ENCODE measurements around the gene DHRS4. TPM values are rescaled to one million over a fixed set of nuclear protein-coding genes. Genes with fewer than 3 reads are reported as not detected.
A peak's percentile ranks its signal among the peaks of the same experiment; 100 is the strongest.
"Not testable (repeated sequence)": the region's sequence is repeated elsewhere in the genome, so short reads cannot be mapped to it uniquely, and the experiment has no call there.

The DHRS4 gene
- polyA plus RNA-seq, 6 donors from 2014 or later = 13.3 to 27.0 (median 21.8) TPM

DNA sequence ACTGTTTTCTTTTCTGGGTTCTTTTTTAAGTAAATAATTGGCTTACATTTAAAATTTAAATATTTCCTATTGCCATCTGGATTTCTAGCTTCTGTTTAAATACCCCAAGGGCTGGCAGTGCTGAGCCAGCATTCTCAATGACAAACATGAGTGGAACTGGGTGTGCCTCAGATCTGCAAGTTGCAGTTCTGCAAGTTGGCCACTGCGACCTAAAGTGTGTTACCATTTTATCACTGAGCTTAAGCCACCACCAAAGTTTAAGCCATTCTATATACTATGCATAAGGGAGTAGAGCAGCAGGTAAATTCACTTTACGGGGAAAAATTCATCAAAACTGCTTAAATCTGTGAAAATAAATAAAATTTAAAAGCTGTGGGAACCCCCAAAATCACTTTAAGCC is 23.6 kb downstream of the DHRS4 start:
- not testable (repeated sequence) for H3K27ac Mint-ChIP-seq, H3K27me3 Mint-ChIP-seq, H3K36me3 Mint-ChIP-seq, DNase-seq, H3K9me3 Mint-ChIP-seq, H3K4me3 Mint-ChIP-seq
- ATAC-seq (ENCODE audit: low read depth in 2 of 2) = peak; percentile 78 to 93
- H3K4me1 Mint-ChIP-seq = peaks cover 13 to 25% (median 18%) of the 10 kb centered on the region in 3 donors

DNA sequence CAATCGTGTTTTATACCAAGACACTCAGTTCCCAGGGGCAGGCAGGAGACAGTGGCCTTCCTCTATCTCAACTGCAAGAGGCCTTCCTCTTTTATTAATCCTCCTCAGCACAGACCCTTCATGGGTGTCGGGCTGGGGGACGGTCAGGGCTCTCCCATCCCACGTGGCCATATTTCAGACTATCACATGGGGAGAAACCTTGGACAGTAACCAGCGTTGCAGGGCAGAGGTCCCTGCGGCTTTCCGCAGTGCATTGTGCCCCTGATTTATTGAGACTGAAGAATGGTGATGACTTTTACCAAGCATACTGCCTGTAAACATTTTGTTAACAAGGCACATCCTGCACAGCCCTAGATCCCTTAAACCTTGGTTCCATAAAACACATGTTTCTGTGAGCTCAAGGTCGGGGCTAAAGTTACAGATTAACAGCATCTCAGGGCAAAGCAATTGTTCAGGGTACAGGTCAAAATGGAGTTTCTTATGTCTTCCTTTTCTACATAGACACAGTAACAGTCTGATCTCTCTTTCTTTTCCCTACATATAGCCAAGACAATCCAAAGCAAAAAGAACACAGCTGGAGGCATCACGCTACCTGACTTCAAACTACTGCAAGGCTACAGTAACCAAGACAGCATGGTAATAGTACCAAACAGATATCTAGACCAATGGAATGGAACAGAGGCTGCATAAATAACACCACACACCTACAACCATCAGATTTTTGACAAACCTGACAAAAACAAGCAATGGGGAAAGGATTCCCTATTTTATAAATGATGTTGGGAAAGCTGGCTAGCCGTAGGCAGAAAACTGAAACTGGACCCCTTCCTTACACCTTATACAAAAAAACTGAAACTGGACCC is 28.6 kb downstream of the DHRS4 start:
- ATAC-seq (ENCODE audit: low read depth in 2 of 2); H3K9me3 Mint-ChIP-seq; H3K4me3 Mint-ChIP-seq; H3K4me1 Mint-ChIP-seq; DNase-seq; H3K36me3 Mint-ChIP-seq; H3K27me3 Mint-ChIP-seq: not testable (repeated sequence)
- H3K27ac Mint-ChIP-seq = peak overlapping the region in 2 of 6 donors; percentile 18 to 38

DNA sequence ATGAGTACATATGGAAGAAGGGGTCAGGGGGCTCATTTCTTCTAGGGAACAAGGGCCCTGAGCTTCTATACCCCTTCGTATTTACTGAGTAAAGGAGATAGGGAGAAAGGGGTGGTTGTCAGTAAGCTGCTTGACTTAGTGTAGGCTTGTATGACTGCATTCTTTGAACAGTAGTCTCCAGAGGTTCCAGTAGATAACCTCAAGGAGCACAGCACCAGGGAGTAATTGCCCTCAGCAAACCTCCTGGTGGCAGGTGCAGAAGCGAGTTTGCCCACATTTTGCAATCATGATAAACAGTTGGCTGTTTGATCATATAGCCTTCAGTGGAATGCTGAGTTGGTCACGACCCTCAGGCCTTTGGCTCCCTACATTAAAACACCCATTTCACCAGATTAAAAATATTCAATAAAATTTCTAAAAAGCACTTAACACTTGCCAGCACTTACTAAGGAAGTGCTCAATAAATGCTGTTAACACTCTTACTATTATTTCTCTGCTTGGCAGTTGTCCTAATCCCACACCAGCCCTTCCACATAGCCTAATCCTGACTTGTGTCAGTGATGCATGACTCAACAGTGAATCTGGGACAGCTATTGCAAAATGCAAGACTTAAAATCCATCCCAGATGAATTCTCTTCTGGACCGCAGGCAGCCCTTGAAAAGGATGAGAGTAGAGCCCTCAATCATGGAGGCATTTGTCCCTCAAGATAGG is 31.5 kb downstream of the DHRS4 start:
- no peaks in the 10 kb centered on the region for H3K9me3 Mint-ChIP-seq
- ATAC-seq (ENCODE audit: low read depth in 2 of 2) (no peak), DNase-seq (no peak)
- H3K27ac Mint-ChIP-seq = peak overlapping the region in 1 of 6 donors; percentile 50
- no peaks in the 10 kb centered on the region for H3K27me3 Mint-ChIP-seq
- H3K36me3 Mint-ChIP-seq = no peaks in the 10 kb centered on the region
- peaks cover 13 to 33% (median 25%) of the 10 kb centered on the region in 3 donors for H3K4me1 Mint-ChIP-seq
- no peak overlapping the region for H3K4me3 Mint-ChIP-seq

DNA sequence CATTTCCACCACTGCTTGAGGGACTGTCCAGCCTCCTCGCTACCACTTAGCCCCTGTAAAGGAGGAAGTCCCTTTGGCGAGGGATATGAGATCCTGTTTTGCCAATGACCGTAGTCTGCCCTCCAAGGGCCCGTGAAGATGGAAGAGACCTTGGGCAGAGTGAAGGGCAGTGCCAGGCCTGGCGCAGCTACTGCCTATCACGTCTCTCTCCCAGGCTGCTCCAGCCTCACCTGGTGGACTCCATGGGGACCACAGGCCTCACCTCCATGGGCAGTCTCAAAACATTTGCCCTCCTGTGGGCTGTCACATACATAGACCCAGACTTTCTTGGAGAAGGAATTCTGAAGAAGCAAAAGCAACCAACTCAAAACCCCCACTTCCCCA is 34.6 kb downstream of the DHRS4 start:
- Mint-ChIP-seq H3K4me3 (peak overlapping the region; percentile 75 to 88 (median 84)), H3K27ac (peak overlapping the region in 2 of 6 donors; percentile 37 to 54), H3K4me1 (peaks cover 7 to 25% (median 18%) of the 10 kb centered on the region in 3 donors)
- not testable (repeated sequence) for H3K36me3 Mint-ChIP-seq, H3K27me3 Mint-ChIP-seq, H3K9me3 Mint-ChIP-seq, DNase-seq
- ATAC-seq (ENCODE audit: low read depth in 2 of 2) = peak in 1 of 2 donors; percentile 25

DNA sequence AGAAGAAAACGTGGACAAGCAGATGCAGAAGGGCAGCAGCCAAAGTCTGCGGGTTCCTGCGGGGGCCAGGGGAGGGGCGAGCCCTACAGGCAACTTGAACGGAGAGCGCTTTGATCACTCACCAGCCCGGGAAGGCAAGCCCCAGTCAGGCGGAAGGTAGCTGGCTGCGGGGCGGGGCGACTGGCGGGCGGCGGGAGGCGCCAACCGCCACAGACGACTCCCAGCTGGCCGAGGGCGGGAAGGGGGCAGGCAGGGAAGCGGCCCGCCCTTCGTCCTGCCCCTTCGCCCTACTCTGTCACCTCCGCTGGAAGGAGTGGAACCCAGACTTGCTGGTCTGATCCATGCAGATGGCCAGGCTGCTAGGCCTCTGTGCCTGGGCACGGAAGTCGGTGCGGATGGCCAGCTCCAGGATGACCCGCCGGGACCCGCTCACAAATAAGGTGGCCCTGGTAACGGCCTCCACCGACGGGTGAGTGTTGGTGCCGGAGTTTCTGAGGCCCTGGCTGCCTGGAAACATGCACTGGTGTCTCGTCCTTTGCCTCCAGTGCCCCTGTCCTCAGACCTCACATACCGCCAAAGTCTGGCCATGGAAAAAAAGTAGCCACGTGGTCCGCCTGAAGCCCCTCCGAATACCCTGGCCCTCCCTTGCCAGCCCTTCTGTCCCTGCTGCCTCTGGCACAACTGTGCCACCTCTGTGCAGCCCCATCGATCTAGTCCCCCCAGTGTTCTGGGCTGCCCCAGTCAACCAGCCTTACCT is 35.2 kb downstream of the DHRS4 start, which contains the start of gene DHRS4L2:
TSS of gene DHRS4L2 (plus strand) at position 323 of the 757 bp plus-strand sequence. CDS start at position 342, 19 bp downstream.
- DNase-seq = peak; percentile 53
- peak within 1 kb of the TSS; percentile 54 to 91 (median 82) for H3K27ac Mint-ChIP-seq
- H3K27me3 Mint-ChIP-seq, H3K9me3 Mint-ChIP-seq, H3K36me3 Mint-ChIP-seq: not testable (repeated sequence)
- H3K4me3 Mint-ChIP-seq = peak within 1 kb of the TSS; percentile 75 to 88 (median 84)
- ATAC-seq (ENCODE audit: low read depth in 2 of 2) = peak; percentile 91 to 94
- H3K4me1 Mint-ChIP-seq = peaks cover 7 to 25% (median 18%) of the 10 kb centered on the region in 3 donors

DNA sequence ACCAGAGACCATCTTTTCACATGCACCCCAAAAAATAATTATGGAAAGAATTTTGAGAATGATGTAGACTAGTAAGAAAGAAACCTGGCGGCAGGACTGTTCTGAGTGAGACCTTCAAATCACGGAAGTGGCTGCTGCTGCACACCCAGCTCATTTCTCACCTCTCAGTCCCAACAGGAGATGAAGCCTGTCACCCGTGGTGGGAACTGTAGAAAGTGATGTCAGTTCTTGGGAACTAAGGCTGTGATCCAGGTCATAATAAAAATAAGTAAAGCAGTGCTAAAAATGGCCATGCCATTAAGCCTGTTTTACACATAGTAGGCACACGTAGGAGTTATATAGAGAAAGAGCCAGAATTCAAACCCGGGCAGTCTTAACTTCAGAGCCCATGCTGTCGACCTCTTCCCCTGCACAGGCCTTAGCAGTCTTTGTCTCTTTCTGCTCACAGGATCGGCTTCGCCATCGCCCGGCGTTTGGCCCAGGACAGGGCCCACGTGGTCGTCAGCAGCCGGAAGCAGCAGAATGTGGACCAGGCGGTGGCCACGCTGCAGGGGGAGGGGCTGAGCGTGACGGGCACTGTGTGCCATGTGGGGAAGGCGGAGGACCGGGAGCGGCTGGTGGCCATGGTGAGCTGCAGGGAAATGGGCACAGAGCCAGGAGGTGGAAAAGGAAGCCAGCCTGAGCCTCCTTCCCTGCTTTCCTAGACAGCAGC is 36.3 kb downstream of the DHRS4 start:
- not testable (repeated sequence) for ATAC-seq (ENCODE audit: low read depth in 2 of 2); H3K27me3 Mint-ChIP-seq; DNase-seq; H3K9me3 Mint-ChIP-seq; H3K36me3 Mint-ChIP-seq
- Mint-ChIP-seq H3K27ac (peak overlapping the region in 4 of 6 donors; percentile 57 to 77 (median 68)), H3K4me3 (peak overlapping the region in 5 of 8 donors; percentile 75 to 87 (median 82)), H3K4me1 (peaks cover 7 to 25% (median 18%) of the 10 kb centered on the region in 3 donors)

DNA sequence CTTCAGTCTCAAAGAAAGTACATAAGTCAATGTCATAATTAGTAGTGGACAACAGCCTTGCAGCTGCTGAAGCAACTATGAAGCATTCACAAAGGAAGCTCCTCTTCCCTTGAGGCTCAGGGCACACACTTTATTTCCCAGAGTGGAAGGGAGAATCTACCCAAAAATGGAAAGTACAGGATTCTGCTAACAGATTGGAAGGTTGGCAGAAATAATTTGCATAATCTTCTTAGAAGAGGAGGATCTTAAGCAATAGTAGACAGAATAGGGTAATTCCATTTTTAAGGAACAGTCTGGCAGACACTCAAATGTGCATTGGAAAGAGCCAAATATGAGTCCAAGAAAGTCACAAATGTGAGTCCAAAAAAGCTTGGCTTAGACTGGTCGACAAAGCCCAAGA is 37.4 kb downstream of the DHRS4 start:
- H3K36me3 Mint-ChIP-seq; H3K27me3 Mint-ChIP-seq; H3K27ac Mint-ChIP-seq; DNase-seq; ATAC-seq (ENCODE audit: low read depth in 2 of 2); H3K9me3 Mint-ChIP-seq; H3K4me3 Mint-ChIP-seq: not testable (repeated sequence)
- H3K4me1 Mint-ChIP-seq = peaks cover 7 to 25% (median 18%) of the 10 kb centered on the region in 3 donors

DNA sequence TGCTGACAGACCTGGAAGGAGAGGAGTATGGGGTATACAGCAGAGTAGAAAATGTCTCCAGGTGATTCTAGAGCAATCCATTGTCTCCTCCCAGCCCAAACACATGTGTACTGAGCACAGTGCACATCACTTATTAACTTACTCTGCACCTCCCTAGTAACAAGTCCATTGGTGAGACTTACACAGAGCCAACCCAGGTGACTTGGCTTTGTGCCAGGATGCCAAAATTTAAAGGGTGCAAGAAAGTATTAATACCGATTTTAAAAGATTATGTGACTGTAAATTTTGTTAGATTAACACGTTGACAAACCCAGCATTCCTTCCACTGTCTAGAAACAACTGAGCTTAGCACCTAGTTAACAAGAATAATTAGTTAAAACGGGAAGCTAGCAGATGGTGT is 39.5 kb downstream of the DHRS4 start:
- DNase-seq; H3K4me3 Mint-ChIP-seq; ATAC-seq (ENCODE audit: low read depth in 2 of 2); H3K27ac Mint-ChIP-seq; H3K27me3 Mint-ChIP-seq; H3K36me3 Mint-ChIP-seq; H3K9me3 Mint-ChIP-seq: not testable (repeated sequence)
- H3K4me1 Mint-ChIP-seq = peaks cover 7 to 18% (median 16%) of the 10 kb centered on the region in 3 donors

DNA sequence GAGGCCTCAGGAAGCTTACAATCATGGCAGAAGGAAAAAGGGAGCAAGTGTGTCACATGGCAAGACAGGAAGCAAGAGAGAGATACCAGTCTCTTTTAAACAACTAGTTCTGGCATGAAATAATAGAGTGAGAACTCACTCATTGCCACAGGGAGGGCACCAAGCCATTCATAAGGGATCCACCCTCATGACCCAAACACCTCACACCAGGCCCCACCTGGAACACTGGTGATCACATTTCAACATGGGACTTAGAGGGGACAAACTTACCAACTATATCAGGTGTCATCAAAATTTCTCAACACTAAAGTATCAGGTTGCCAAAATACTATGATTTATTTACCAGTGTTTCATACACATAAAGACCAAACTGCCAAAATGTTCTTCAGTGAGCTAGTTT is 42.4 kb downstream of the DHRS4 start:
- H3K4me1 Mint-ChIP-seq, H3K27ac Mint-ChIP-seq: not testable (repeated sequence)

DNA sequence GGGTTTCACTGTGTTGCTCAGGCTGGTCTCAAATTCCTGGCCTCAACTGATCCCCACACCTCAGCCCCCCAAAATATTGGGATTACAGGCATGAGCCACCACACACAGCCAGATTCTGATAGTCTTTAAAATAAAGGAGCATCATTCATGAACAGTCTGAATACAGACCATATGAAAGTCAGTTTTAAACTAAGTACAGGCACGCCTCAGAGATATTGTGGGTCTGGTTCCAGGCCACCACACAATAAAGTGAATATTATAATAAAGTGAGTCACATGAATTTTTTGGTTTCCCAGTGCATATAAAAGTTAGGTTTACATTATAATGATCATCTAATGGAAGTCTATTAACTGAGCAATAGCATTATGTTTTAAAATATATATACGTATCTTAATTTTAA is 43.3 kb downstream of the DHRS4 start:
- not testable (repeated sequence) for H3K4me3 Mint-ChIP-seq; H3K27me3 Mint-ChIP-seq; DNase-seq; ATAC-seq (ENCODE audit: low read depth in 2 of 2); H3K4me1 Mint-ChIP-seq; H3K27ac Mint-ChIP-seq; H3K9me3 Mint-ChIP-seq; H3K36me3 Mint-ChIP-seq

More for the DNA sequence above, 42.4 kb downstream of the DHRS4 start:
- DNase-seq; ATAC-seq (ENCODE audit: low read depth in 2 of 2); H3K4me3 Mint-ChIP-seq; H3K36me3 Mint-ChIP-seq; H3K9me3 Mint-ChIP-seq; H3K27me3 Mint-ChIP-seq: not testable (repeated sequence)

DNA sequence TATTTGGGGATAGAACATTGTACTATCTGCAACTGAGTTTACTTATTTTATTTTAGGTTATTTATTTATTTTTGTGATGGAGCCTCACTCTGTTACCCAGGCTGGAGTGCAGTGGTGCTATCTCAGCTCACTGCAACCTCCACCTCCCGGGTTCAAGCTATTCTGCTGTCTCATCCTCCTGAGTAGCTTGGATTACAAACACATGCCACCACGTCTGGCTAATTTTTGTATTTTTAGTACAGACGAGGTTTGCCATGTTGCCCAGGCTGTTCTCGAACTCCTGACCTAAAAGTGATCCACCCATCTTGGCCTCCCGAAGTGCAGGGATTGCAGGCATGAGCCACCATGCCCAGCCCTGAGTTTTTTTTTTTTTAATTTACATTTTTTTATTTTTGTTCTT is 46.1 kb downstream of the DHRS4 start:
- H3K27me3 Mint-ChIP-seq; H3K9me3 Mint-ChIP-seq; H3K36me3 Mint-ChIP-seq; ATAC-seq (ENCODE audit: low read depth in 2 of 2); H3K4me3 Mint-ChIP-seq; H3K27ac Mint-ChIP-seq; DNase-seq; H3K4me1 Mint-ChIP-seq: not testable (repeated sequence)

DNA sequence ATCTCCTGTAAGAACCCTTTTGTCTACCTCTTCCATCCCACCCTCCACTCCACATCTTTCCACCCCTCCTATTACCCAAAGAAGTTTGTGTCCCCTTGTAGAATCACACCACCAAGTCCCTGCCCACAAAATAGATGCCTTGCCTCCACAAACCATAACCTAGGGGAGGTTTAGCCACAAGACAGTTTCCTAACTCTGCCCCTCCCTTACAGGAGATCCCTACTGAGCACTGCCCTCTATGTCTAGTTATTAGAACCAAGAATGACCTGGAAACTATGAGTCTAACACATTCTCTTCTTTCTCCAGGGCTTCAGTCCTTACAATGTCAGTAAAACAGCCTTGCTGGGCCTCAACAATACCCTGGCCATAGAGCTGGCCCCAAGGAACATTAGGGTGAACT is 47.5 kb downstream of the DHRS4 start:
- not testable (repeated sequence) for ATAC-seq (ENCODE audit: low read depth in 2 of 2); H3K36me3 Mint-ChIP-seq

DNA sequence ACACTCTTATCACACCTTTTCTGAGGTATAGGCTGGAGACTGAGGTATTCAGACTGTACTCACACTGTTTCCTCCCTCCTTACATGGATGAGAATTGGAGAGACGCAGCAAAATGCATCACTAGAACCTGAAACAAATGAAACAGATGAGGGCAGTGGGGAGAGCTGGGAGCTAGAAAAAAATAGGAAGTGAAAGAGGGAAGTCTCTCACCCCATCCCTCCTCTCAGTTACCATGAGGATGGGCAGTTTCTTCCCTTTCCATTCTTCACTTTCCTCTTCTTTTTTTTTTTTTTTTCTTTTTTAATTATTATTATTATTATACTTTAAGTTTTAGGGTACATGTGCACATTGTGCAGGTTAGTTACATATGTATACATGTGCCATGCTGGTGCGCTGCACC is 48.1 kb downstream of the DHRS4 start:
- ATAC-seq (ENCODE audit: low read depth in 2 of 2) = peak; percentile 79 to 90
- not testable (repeated sequence) for H3K4me1 Mint-ChIP-seq, H3K36me3 Mint-ChIP-seq, DNase-seq, H3K4me3 Mint-ChIP-seq, H3K27me3 Mint-ChIP-seq, H3K9me3 Mint-ChIP-seq, H3K27ac Mint-ChIP-seq

More for the DNA sequence above, 47.5 kb downstream of the DHRS4 start:
- H3K4me1 Mint-ChIP-seq, DNase-seq, H3K9me3 Mint-ChIP-seq, H3K27me3 Mint-ChIP-seq: not testable (repeated sequence)
- peak overlapping the region in 2 of 6 donors; percentile 32 to 61 for H3K27ac Mint-ChIP-seq
- H3K4me3 Mint-ChIP-seq = peak overlapping the region in 1 of 8 donors; percentile 3

Data from naive B cell (primary cell).